ENCODE data around the gene TBCA.

Gene TBCA

DNA sequence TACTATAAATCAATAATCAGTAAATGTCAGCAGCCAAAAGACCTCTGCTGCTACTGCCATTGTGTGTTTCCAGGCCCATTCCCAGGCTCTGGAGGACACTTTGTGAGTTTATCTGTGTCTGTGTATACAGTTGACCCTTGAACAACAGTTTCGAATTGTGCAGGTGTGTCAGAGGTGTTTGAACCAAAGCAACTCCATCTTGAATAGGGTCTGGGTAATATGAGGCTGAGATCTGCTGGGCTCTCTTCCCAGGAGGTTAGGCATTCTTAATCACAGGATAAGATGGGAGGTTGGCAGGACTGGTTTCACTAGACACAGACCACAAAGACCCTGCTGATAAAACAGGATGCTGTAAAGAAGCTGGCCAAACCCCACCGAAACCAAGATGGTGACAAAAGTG lies 2.3 kb upstream of the TBCA start:
- Histone ChIP-seq H3K9me3 (ENCODE audit: control insufficient read depth, insufficient read depth, low read length) (no peaks in the 10 kb centered on the region), H3K9me2 (replicated peaks; ENCODE audit: control insufficient read depth, low read length) (no peaks in the 10 kb centered on the region), H3K27me3 (ENCODE audit: control insufficient read depth, low read length) (no peaks in the 10 kb centered on the region), H3K4me1 (ENCODE audit: control insufficient read depth, low read length) (peaks cover 20% of the 10 kb centered on the region), H3F3A (ENCODE audit: control insufficient read depth, insufficient read depth) (no peaks in the 10 kb centered on the region), H3K27ac (ENCODE audit: low read depth, low read length) (no peak overlapping the region), H4K20me1 (ENCODE audit: control insufficient read depth, insufficient read depth, low read depth, low read length) (peaks cover 10% of the 10 kb centered on the region; the same call in 1 of the 2 replicates), H3K79me2 (ENCODE audit: control insufficient read depth, low read length) (peaks cover 26% of the 10 kb centered on the region), H3K4me3 (ENCODE audit: low read length) (no peak overlapping the region), H3K4me2 (ENCODE audit: low read length) (no peak overlapping the region), H3K36me3 (ENCODE audit: control insufficient read depth, low read length) (peaks cover 24% of the 10 kb centered on the region)
- no peak for TF ChIP-seq CTCF (IDR thresholded peaks at IDR 0.05; ENCODE audit: low read depth, low read length, poor library complexity, severe bottlenecking)
- no peak for TF ChIP-seq EZH2phosphoT487 (IDR thresholded peaks at IDR 0.05; ENCODE audit: borderline replicate concordance, low read length)

DNA sequence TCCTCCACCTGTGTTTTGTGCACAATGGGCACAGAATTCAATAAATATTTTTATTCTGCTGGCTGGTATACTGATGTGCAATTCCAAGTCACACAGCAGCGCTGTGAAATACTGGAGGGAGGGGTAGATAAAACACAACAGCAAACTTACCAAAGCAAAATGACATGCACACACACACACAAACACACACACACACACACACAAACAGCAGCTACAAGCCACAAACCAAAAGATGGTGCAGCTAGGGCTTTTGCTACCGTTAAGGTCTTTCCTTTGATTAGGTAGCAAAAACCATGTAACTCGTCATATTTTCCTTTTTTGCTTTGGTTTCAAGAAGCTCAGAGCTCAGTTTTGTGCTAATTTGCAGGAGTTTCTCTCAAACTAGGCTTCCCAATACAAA lies 1.8 kb upstream of the TBCA start:
- peaks cover 25% of the 10 kb centered on the region for H3K4me1 ChIP-seq (ENCODE audit: control insufficient read depth, low read length)
- H3K27me3 ChIP-seq (ENCODE audit: control insufficient read depth, low read length) = no peaks in the 10 kb centered on the region
- H3K9me2 ChIP-seq (replicated peaks; ENCODE audit: control insufficient read depth, low read length) = no peaks in the 10 kb centered on the region
- no peak overlapping the region for H3K4me2 ChIP-seq (ENCODE audit: low read length)
- H4K20me1 ChIP-seq (ENCODE audit: control insufficient read depth, insufficient read depth, low read depth, low read length) = peaks cover 13% of the 10 kb centered on the region; the same call in 1 of the 2 replicates
- H3K36me3 ChIP-seq (ENCODE audit: control insufficient read depth, low read length) = peaks cover 29% of the 10 kb centered on the region
- H3F3A ChIP-seq (ENCODE audit: control insufficient read depth, insufficient read depth) = no peaks in the 10 kb centered on the region
- H3K4me3 ChIP-seq (ENCODE audit: low read length) = no peak overlapping the region
- TF ChIP-seq EZH2phosphoT487 (IDR thresholded peaks at IDR 0.05; ENCODE audit: borderline replicate concordance, low read length) (no peak), CTCF (IDR thresholded peaks at IDR 0.05; ENCODE audit: low read depth, low read length, poor library complexity, severe bottlenecking) (no peak)
- H3K27ac ChIP-seq (ENCODE audit: low read depth, low read length) = no peak overlapping the region
- H3K79me2 ChIP-seq (ENCODE audit: control insufficient read depth, low read length) = peaks cover 31% of the 10 kb centered on the region
- H3K9me3 ChIP-seq (ENCODE audit: control insufficient read depth, insufficient read depth, low read length) = no peaks in the 10 kb centered on the region

DNA sequence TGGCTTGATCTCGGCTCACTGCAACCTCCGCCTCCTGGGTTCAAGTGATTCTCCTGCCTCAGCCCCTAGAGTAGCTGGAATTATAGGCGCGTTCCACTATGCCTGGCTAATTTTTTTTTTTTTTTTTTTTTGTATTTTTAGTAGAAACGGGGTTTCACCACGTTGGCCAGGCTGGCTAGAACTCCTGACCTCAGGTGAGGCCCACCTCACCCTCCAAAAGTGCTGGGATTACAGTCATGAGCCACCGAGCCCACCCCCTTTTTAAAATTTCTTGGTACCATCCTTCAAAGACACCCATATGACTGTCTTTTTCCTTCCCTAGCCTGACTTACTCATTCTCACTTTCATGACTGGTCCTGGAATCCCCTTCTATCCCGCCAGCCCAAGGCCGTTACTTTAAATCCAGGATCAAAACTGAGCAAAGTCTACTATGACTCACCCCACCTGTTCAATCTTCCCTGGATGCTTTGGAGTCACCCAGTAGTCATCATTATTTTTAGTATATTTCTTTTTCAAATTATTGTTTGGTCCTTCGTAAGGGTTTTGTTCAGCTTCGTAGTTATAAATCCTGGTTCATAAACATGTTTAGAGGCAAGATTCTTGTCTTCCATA lies 1.2 kb upstream of the TBCA start:
- no peaks in the 10 kb centered on the region for H3K9me2 ChIP-seq (replicated peaks; ENCODE audit: control insufficient read depth, low read length)
- no peaks in the 10 kb centered on the region for H3K27me3 ChIP-seq (ENCODE audit: control insufficient read depth, low read length)
- no peaks in the 10 kb centered on the region for H3F3A ChIP-seq (ENCODE audit: control insufficient read depth, insufficient read depth)
- no peak overlapping the region for H3K4me3 ChIP-seq (ENCODE audit: low read length)
- peaks cover 36% of the 10 kb centered on the region for H3K79me2 ChIP-seq (ENCODE audit: control insufficient read depth, low read length)
- H3K36me3 ChIP-seq (ENCODE audit: control insufficient read depth, low read length) = peaks cover 34% of the 10 kb centered on the region
- TF ChIP-seq EZH2phosphoT487 (IDR thresholded peaks at IDR 0.05; ENCODE audit: borderline replicate concordance, low read length) (no peak), CTCF (IDR thresholded peaks at IDR 0.05; ENCODE audit: low read depth, low read length, poor library complexity, severe bottlenecking) (no peak)
- H3K9me3 ChIP-seq (ENCODE audit: control insufficient read depth, insufficient read depth, low read length) = no peaks in the 10 kb centered on the region
- peaks cover 13% of the 10 kb centered on the region; the same call in 1 of the 2 replicates for H4K20me1 ChIP-seq (ENCODE audit: control insufficient read depth, insufficient read depth, low read depth, low read length)
- H3K4me2 ChIP-seq (ENCODE audit: low read length) = no peak overlapping the region
- peaks cover 30% of the 10 kb centered on the region for H3K4me1 ChIP-seq (ENCODE audit: control insufficient read depth, low read length)
- H3K27ac ChIP-seq (ENCODE audit: low read depth, low read length) = no peak overlapping the region
